HG02840 (cell line): ENCODE measurements around the gene TLR10.

Experiments
- ATAC-seq: cut with Tn5 transposase; IDR thresholded peaks from one replicate; pipeline ENCODE4 v1.9.1; 2021; ENCODE audit warnings: mild to moderate bottlenecking, moderate library complexity, moderate number of reproducible peaks; ENCODE audit not compliant: unreplicated experiment, low FRiP score

The TLR10 gene

DNA sequence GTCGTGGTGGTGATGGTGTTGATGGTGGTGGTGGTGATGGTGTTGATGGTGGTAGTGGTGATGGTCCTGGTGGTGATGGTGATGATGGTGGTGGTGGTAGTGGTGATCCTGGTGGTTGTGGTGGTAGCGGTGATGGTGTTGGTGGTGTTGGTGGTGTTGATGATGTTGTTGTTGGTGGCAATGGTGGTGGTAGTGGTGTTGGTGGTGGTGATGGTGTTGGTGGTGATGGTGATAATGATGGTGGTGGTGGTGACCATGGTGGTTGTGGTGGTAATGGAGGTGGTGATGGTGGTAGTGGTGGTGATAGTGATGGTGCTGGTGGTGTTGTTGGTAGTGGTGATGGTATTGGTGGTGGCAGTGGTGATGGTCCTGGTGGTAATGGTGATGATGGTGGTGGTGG, 49.1 kb downstream of the TLR10 start:
- no peak for ATAC-seq

DNA sequence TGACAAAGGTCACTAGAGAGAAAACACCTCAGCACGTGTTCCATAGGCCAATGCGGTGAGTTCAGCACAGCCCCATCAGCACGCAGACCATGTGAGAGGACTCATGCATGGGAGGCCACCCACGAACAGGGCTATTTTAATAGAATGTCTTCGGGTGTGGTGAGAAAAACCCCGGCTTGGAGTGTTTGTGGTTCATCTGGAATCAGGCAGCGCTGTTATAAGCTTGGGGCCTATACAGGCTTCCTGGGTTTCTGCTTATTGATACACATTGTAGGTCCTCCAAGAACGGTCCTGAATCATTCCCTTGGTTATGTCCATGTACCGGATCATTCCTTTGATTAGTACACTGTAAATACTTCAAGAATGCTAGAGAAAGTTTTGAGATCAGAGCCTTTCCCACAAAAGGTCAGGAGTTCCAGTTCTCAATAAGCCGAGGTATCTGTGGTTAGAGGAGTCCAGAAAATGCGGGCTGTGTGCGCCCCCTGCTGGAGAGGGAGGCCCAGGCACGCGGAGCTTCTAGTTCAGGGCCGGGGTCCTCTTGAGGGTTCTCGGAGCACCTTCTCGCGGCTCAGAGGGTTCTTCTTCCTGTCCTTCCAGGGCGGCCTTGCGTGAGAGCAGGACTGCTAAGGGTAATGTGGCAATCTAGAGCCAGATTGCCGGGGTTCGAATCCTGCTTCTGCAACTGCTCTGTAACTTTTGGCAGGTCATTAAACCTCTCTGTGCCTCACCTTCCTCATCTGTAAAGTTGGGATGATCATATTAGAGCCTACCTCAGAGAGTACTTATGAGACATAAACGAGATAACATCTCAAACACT, 51.8 kb downstream of the TLR10 start:
- peak; percentile 74 for ATAC-seq

DNA sequence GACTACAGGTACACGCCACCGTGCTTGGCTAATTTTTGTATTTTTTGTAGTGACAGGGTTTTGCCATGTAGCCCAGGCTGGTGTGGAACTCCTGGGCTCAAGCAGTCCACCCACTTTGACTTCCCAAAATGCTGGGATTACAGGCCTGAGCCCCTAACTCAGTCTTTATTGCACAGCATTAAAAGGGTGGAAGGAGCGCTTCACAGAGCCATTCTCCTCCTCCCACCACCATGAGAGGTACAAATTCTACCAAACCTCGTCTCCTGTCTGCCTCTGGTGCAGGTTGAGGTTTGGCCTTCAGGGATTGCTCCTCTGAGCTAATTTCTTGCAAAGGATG, 52.3 kb downstream of the TLR10 start:
- ATAC-seq = no peak

GRCh38 chr4:38728631-38729141, 54.1 kb downstream of the TLR10 start:
- ATAC-seq = no peak

DNA sequence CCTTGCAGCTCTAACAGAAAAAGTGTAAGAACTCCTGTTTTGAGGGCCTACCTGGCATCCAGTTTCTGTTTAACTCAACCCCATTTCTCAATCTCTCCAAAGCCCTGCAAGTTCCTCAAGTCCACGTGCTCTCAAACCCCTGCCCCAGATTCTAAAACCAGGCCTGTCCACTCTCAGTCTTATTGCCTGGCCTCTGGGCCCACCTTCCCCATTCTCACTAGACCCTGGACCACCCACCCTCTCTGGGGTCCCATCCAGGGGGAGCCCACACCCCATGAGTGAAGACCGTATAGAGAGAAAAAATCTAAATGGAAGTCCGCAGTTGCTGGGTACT, 58.3 kb downstream of the TLR10 start:
- ATAC-seq = no peak

DNA sequence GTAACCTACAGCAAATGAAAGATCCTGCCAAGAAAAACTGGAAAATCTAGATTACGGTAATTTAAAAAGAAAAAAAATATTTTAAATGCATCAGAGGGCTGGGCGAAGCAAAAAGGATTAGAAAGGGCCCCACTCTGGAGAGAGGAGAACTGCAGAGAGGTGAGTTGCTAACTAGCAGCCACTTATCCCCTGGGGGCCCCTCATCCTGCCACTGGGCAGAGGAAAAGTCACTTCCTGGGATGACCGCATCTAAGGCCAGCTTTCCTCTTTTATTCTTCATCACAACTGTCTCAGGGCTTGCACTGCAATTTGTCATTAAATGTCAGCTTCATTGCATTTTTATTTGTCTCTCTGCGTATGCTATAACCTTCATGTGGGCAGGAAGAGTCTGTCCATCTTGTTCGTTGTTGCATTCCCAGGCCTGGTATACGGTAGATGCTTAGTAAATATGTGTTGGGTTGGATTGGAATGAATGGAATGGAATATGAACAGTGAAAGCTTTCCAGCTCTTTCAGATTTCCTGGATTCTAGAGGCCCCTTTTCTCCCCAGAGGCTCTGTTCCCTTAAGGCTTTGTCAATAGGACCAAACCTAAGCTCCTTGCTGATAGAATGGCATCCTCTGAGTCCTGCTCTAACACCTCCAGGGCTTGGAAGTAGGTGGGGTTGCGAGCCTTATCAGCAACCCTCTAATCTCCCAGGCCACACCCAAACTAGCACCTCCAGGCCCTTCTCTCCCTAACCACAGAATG, 58.9 kb downstream of the TLR10 start:
- no peak for ATAC-seq

GRCh38 chr4:38723114-38723513, 59.7 kb downstream of the TLR10 start:
- no peak for ATAC-seq
